SK-N-SH (cell line): ENCODE data around the gene NUP88.

Experiments used
- CTCF ChIP-seq: fragments of 200-600 bp; sonication (generic); IDR thresholded peaks from 2 replicates; pipeline ENCODE4 v1.6.1; 2017; ENCODE audit warnings: antibody characterized with exemption, mild to moderate bottlenecking, moderate library complexity
- EZH2phosphoT487 ChIP-seq: fragments of 200-600 bp; sonication (generic); IDR thresholded peaks from 2 replicates; pipeline ENCODE4 v1.6.1; 2017; ENCODE audit warnings: low read depth, mixed run types, mild to moderate bottlenecking, antibody characterized with exemption, moderate library complexity, borderline replicate concordance
- GABPA ChIP-seq: IDR thresholded peaks from 2 replicates; pipeline ENCODE4 v1.4.0; 2012; ENCODE audit warnings: low read depth, mild to moderate bottlenecking
- JUND ChIP-seq: IDR thresholded peaks from 2 replicates; pipeline ENCODE4 v1.4.0; 2012
- RAD21 ChIP-seq: IDR thresholded peaks from 2 replicates; pipeline ENCODE4 v1.6.1; 2012; ENCODE audit warnings: mild to moderate bottlenecking, low read length
- SMC3 ChIP-seq: IDR thresholded peaks from 2 replicates; pipeline ENCODE4 v1.6.1; 2012; ENCODE audit warnings: low read depth, low read length, improper control_type of control experiment

GRCh38 chr17:5391678-5392077 is 27.8 kb downstream of the NUP88 start:
- no peak for TF ChIP-seq SMC3
- TF ChIP-seq CTCF: no peak
- no peak for TF ChIP-seq RAD21
- TF ChIP-seq JUND: no peak
- no peak for TF ChIP-seq GABPA
- TF ChIP-seq EZH2phosphoT487: no peak
